GM21526 (cell line): ENCODE measurements around the gene NIPAL4.
A peak's percentile ranks its signal among the peaks of the same experiment; 100 is the strongest.

Source experiments
- ATAC-seq: cut with Tn5 transposase; IDR thresholded peaks from one replicate; pipeline ENCODE4 v1.9.1; 2021; ENCODE audit warnings: moderate library complexity; ENCODE audit not compliant: unreplicated experiment, low FRiP score

NIPAL4 gene

GRCh38 chr5:157511651-157512644, 51.9 kb downstream of the NIPAL4 start:
- ATAC-seq, result no peak

- no peak for ATAC-seq
Observed at GRCh38 chr5:157513182-157513581, 53.2 kb downstream of the NIPAL4 start.

- ATAC-seq, result no peak
Observed at GRCh38 chr5:157514974-157515373, 55.0 kb downstream of the NIPAL4 start.

GRCh38 chr5:157516006-157516405, 56.0 kb downstream of the NIPAL4 start:
- no peak for ATAC-seq

GRCh38 chr5:157516626-157517325, 56.8 kb downstream of the NIPAL4 start:
- ATAC-seq, result no peak

- peak; percentile 77 for ATAC-seq
Observed at GRCh38 chr5:157518963-157519362, 59.0 kb downstream of the NIPAL4 start.

GRCh38 chr5:157519579-157520253, 59.7 kb downstream of the NIPAL4 start:
- peak; percentile 52 for ATAC-seq

- no peak for ATAC-seq
Observed at GRCh38 chr5:157520911-157521703, 61.1 kb downstream of the NIPAL4 start.

- ATAC-seq, result no peak
Observed at GRCh38 chr5:157521704-157522029, 61.7 kb downstream of the NIPAL4 start.

GRCh38 chr5:157523976-157524375, 64.0 kb downstream of the NIPAL4 start:
- no peak for ATAC-seq
